GM19468 (cell line): Measurements from ENCODE around the gene IL32.

Experiments
- ATAC-seq: cut with Tn5 transposase; IDR thresholded peaks from one replicate; pipeline ENCODE4 v1.9.1; 2021; ENCODE audit warnings: mild to moderate bottlenecking, moderate library complexity, moderate number of reproducible peaks; ENCODE audit not compliant: unreplicated experiment; ENCODE audit errors: extremely low read depth

The IL32 gene

GRCh38 chr16:3027983-3028715 is 37.3 kb upstream of the IL32 start:
- no peak for ATAC-seq

GRCh38 chr16:3028716-3029319 is 36.6 kb upstream of the IL32 start:
- ATAC-seq, result no peak

- ATAC-seq, result no peak
Observed at GRCh38 chr16:3029491-3030221, 35.8 kb upstream of the IL32 start.

- no peak for ATAC-seq
Observed at GRCh38 chr16:3030222-3031212, 34.9 kb upstream of the IL32 start.

- ATAC-seq, result no peak
Observed at GRCh38 chr16:3032624-3033023, 32.8 kb upstream of the IL32 start.

GRCh38 chr16:3035289-3035971 is 30.0 kb upstream of the IL32 start:
- no peak for ATAC-seq

- no peak for ATAC-seq
Observed at GRCh38 chr16:3035972-3036725, 29.3 kb upstream of the IL32 start.

- ATAC-seq, result no peak
Observed at GRCh38 chr16:3036726-3037315, 28.6 kb upstream of the IL32 start, which contains the start of gene BICDL2. TSS of gene BICDL2 (minus strand) at chr16:3036944. CDS start at chr16:3035496, 1,448 bp downstream.

- no peak for ATAC-seq
Observed at GRCh38 chr16:3038256-3038655, 27.2 kb upstream of the IL32 start.

- ATAC-seq, result no peak
Observed at GRCh38 chr16:3038896-3039295, 26.5 kb upstream of the IL32 start.

- ATAC-seq, result no peak
Observed at GRCh38 chr16:3042376-3042775, 23.1 kb upstream of the IL32 start.

- no peak for ATAC-seq
Observed at GRCh38 chr16:3044708-3045107, 20.7 kb upstream of the IL32 start.

- no peak for ATAC-seq
Observed at GRCh38 chr16:3045758-3046640, 19.4 kb upstream of the IL32 start, which contains the start of gene MMP25. TSS of gene MMP25 (plus strand) at chr16:3046561. CDS start at chr16:3046918, 357 bp downstream.

GRCh38 chr16:3046641-3047386 is 18.6 kb upstream of the IL32 start:
- no peak for ATAC-seq

- ATAC-seq, result no peak
Observed at GRCh38 chr16:3047387-3047720, 18.1 kb upstream of the IL32 start.

GRCh38 chr16:3049921-3050481 is 15.4 kb upstream of the IL32 start:
- no peak for ATAC-seq
